Measurements from ENCODE around the gene MYO7A. TPM values are rescaled to one million over a fixed set of nuclear protein-coding genes. Genes with fewer than 3 reads are reported as not detected.

MYO7A gene
- total RNA-seq, 1 donor from 2014 or later: 5.5 TPM

GRCh38 chr11:77212314-77213007 lies 84.4 kb downstream of the MYO7A start:
- DNase-seq: no peak
- intact Hi-C loops (cut with DNase I): no loop called here
- ATAC-seq: no peak
- Histone ChIP-seq H3K27me3 (ENCODE audit: low read depth) (no peaks in the 10 kb centered on the region), H3K9me3 (no peaks in the 10 kb centered on the region), H3K27ac (no peak overlapping the region), H3K4me1 (no peaks in the 10 kb centered on the region), H3K4me3 (no peak overlapping the region), H3K36me3 (no peaks in the 10 kb centered on the region)
- TF ChIP-seq, protein P1, sequence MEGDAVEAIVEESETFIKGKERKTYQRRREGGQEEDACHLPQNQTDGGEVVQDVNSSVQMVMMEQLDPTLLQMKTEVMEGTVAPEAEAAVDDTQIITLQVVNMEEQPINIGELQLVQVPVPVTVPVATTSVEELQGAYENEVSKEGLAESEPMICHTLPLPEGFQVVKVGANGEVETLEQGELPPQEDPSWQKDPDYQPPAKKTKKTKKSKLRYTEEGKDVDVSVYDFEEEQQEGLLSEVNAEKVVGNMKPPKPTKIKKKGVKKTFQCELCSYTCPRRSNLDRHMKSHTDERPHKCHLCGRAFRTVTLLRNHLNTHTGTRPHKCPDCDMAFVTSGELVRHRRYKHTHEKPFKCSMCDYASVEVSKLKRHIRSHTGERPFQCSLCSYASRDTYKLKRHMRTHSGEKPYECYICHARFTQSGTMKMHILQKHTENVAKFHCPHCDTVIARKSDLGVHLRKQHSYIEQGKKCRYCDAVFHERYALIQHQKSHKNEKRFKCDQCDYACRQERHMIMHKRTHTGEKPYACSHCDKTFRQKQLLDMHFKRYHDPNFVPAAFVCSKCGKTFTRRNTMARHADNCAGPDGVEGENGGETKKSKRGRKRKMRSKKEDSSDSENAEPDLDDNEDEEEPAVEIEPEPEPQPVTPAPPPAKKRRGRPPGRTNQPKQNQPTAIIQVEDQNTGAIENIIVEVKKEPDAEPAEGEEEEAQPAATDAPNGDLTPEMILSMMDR (IDR thresholded peaks at IDR 0.05): no peak

GRCh38 chr11:77213029-77213579 lies 85.1 kb downstream of the MYO7A start:
- no peak overlapping the region for H3K27ac ChIP-seq
- H3K27me3 ChIP-seq (ENCODE audit: low read depth): no peaks in the 10 kb centered on the region
- H3K4me3 ChIP-seq: no peak overlapping the region
- no peak for DNase-seq
- no peaks in the 10 kb centered on the region for H3K36me3 ChIP-seq
- H3K9me3 ChIP-seq: no peaks in the 10 kb centered on the region
- intact Hi-C loops (cut with DNase I): no loop called here
- TF ChIP-seq, protein P1 (IDR thresholded peaks at IDR 0.05): no peak
- H3K4me1 ChIP-seq: no peaks in the 10 kb centered on the region
- ATAC-seq: no peak

GRCh38 chr11:77213589-77214428 lies 85.8 kb downstream of the MYO7A start:
- Histone ChIP-seq H3K4me3 (no peak overlapping the region), H3K9me3 (no peaks in the 10 kb centered on the region), H3K27ac (no peak overlapping the region), H3K4me1 (no peaks in the 10 kb centered on the region), H3K36me3 (no peaks in the 10 kb centered on the region), H3K27me3 (ENCODE audit: low read depth) (no peaks in the 10 kb centered on the region)
- intact Hi-C loops (cut with DNase I): no loop called here
- no peak for DNase-seq
- TF ChIP-seq, protein P1 (IDR thresholded peaks at IDR 0.05): no peak
- no peak for ATAC-seq

DNA sequence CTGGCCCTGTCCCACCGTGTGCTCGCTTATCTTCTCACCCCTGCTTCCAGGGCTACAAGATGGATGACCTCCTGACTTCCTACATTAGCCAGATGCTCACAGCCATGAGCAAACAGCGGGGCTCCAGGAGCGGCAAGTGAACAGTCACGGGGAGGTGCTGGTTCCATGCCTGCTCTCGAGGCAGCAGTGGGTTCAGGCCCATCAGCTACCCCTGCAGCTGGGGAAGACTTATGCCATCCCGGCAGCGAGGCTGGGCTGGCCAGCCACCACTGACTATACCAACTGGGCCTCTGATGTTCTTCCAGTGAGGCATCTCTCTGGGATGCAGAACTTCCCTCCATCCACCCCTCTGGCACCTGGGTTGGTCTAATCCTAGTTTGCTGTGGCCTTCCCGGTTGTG lies 86.5 kb downstream of the MYO7A start:
- TF ChIP-seq, protein P1 (IDR thresholded peaks at IDR 0.05): no peak
- no peak overlapping the region for H3K4me3 ChIP-seq
- ATAC-seq (no peak), DNase-seq (no peak)
- H3K36me3 ChIP-seq: no peaks in the 10 kb centered on the region
- no peaks in the 10 kb centered on the region for H3K9me3 ChIP-seq
- H3K27ac ChIP-seq: no peak overlapping the region
- no peaks in the 10 kb centered on the region for H3K4me1 ChIP-seq
- H3K27me3 ChIP-seq (ENCODE audit: low read depth): no peaks in the 10 kb centered on the region
- intact Hi-C loops (cut with DNase I): no loop called here

DNA sequence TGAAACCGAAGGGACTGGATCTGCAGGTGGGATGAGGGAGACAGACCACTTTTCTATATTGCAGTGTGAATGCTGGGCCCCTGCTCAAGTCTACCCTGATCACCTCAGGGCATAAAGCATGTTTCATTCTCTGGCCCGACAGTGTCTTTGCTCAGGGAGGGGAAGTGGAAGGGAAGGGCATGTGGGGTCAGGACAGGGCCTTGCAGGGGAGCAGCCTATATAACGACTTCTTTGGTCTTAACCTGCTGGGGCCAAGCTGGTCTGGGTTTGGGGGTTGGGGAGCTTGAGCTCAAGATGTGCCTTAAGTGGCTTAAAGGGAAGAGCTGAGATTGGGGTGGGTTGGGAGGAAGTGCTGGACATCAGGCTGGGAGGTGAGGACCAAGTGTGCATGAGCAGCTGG lies 87.1 kb downstream of the MYO7A start:
- H3K9me3 ChIP-seq: no peaks in the 10 kb centered on the region
- H3K27me3 ChIP-seq (ENCODE audit: low read depth): no peaks in the 10 kb centered on the region
- no peaks in the 10 kb centered on the region for H3K36me3 ChIP-seq
- H3K27ac ChIP-seq: no peak overlapping the region
- H3K4me1 ChIP-seq: no peaks in the 10 kb centered on the region
- TF ChIP-seq, protein P1 (IDR thresholded peaks at IDR 0.05): no peak
- H3K4me3 ChIP-seq: no peak overlapping the region
- ATAC-seq: no peak
- DNase-seq: no peak
- intact Hi-C loops (cut with DNase I): no loop called here
